Endothelial cell of umbilical vein (primary cell): ENCODE data around the gene TUBB1. TPM values are rescaled to one million over a fixed set of nuclear protein-coding genes. Genes with fewer than 3 reads are reported as not detected.

Experiments
- BruUV-seq: library from RNA; stranded (reverse); fragments of 400-500 nt; replicated peaks from 2 replicates; lab custom pipeline; 2021; lab: Mats Ljungman, UMichigan
- CTCF ChIA-PET: fragments of 300-600, 350-600 bp; sonication (Branson Sonifier 250); formaldehyde crosslinking; loops from one replicate; lab custom pipeline; 2021; ENCODE audit warnings: antibody characterized with exemption, inconsistent platforms; lab: Charles Lee
- POLR2A ChIA-PET: fragments of 300-600, 350-600 bp; sonication (Branson Sonifier 250); formaldehyde crosslinking; loops from one replicate; lab custom pipeline; 2021; ENCODE audit warnings: antibody characterized with exemption, inconsistent platforms; lab: Charles Lee
- DNase-seq: peaks from one replicate; pipeline ENCODE4 v3.0.0-alpha.2; 2011; ENCODE audit warnings: low read depth, low spot score
- FAIRE-seq: peaks from 2 replicates; lab custom pipeline; 2011; peaks lifted over from hg19 to GRCh38; lab: Jason Lieb, UNC
- H2AFZ ChIP-seq: 2 replicates; pipeline ENCODE4 v1.6.0; 2012; ENCODE audit warnings: low read depth, low read length, control low read depth, inconsistent platforms
- H3K27ac ChIP-seq: 2 replicates; pipeline ENCODE4 v1.5.1; 2011; ENCODE audit warnings: low read depth, mild to moderate bottlenecking, control low read depth, low read length, moderate library complexity; ENCODE audit not compliant: insufficient read depth
- H3K27me3 ChIP-seq, 2 experiments: 2 replicates each; pipeline versions ENCODE4 v1.6.0 to v1.6.1; 2011; ENCODE audit warnings: low read length in 2 of 2, mixed read lengths in 1 of 2; ENCODE audit not compliant: control insufficient read depth in 2 of 2, insufficient read depth in 2 of 2
- H3K36me3 ChIP-seq, 2 experiments: 2 replicates in 1 of 2; 3 replicates in 1 of 2; pipeline ENCODE4 v1.5.1; 2011; ENCODE audit warnings: low read length in 2 of 2, mild to moderate bottlenecking in 1 of 2, moderate library complexity in 1 of 2; ENCODE audit not compliant: control insufficient read depth in 2 of 2, insufficient read depth in 2 of 2; ENCODE audit errors: extremely low read depth in 1 of 2
- H3K4me1 ChIP-seq: 3 replicates; pipeline ENCODE4 v1.5.1; 2011; ENCODE audit warnings: mild to moderate bottlenecking, low read length; ENCODE audit not compliant: control insufficient read depth, insufficient read depth; ENCODE audit errors: extremely low read depth
- H3K4me2 ChIP-seq: 2 replicates; pipeline ENCODE4 v1.6.1; 2011; ENCODE audit warnings: low read length, control low read depth, mixed read lengths; ENCODE audit not compliant: insufficient read depth
- H3K4me3 ChIP-seq, 3 experiments: fragments of 200-600 bp in 1 of 3; sonication (generic), shearing (Covaris generic) in 1 of 3; replicated peaks in 1 of 3; 2 replicates each; pipeline ENCODE4 v1.5.1; 2011 to 2016; ENCODE audit warnings: control low read depth in 3 of 3, low read length in 3 of 3, mild to moderate bottlenecking in 2 of 3, inconsistent platforms in 1 of 3, low read depth in 1 of 3, moderate library complexity in 1 of 3; ENCODE audit not compliant: insufficient read depth in 1 of 3
- H3K79me2 ChIP-seq: 2 replicates; pipeline ENCODE4 v1.6.0; 2012; ENCODE audit warnings: low read length, inconsistent platforms; ENCODE audit not compliant: control insufficient read depth, insufficient read depth
- H3K9ac ChIP-seq: replicated peaks from 2 replicates; pipeline ENCODE3; 2011; ENCODE audit warnings: low read length, control low read depth; ENCODE audit not compliant: insufficient read depth; ENCODE audit errors: extremely low read depth
- H3K9me1 ChIP-seq: replicated peaks from 3 replicates; pipeline ENCODE4 v1.6.0; 2011; ENCODE audit warnings: mild to moderate bottlenecking, low read length; ENCODE audit not compliant: control insufficient read depth, insufficient read depth; ENCODE audit errors: extremely low read depth
- H3K9me3 ChIP-seq: replicated peaks from 2 replicates; pipeline ENCODE4 v1.5.1; 2012; ENCODE audit warnings: low read length, inconsistent platforms; ENCODE audit not compliant: control insufficient read depth, insufficient read depth
- H4K20me1 ChIP-seq: replicated peaks from 2 replicates; pipeline ENCODE3; 2011; ENCODE audit warnings: mild to moderate bottlenecking, low read length; ENCODE audit not compliant: control insufficient read depth, insufficient read depth; ENCODE audit errors: extremely low read depth
- CTCF ChIP-seq, 2 donors: IDR thresholded peaks; 1 replicate in 1 of 2; 2 replicates in 1 of 2; pipeline ENCODE4 v1.5.1; 2011; ENCODE audit warnings: low read length in 2 of 2, mild to moderate bottlenecking in 2 of 2, moderate library complexity in 2 of 2, control low read depth in 1 of 2, inconsistent platforms in 1 of 2, low read depth in 1 of 2; ENCODE audit not compliant: insufficient read depth in 1 of 2; ENCODE audit errors: extremely low read depth in 1 of 2
- EZH2 ChIP-seq: IDR thresholded peaks from 2 replicates; pipeline ENCODE4 v1.6.1; 2012; ENCODE audit warnings: borderline replicate concordance, low read depth, mild to moderate bottlenecking, moderate library complexity, low read length, inconsistent platforms; ENCODE audit not compliant: severe bottlenecking
- FOS ChIP-seq: IDR thresholded peaks from 2 replicates; pipeline ENCODE4 v1.6.1; 2011; ENCODE audit warnings: mild to moderate bottlenecking, low read length, moderate library complexity, borderline replicate concordance; ENCODE audit not compliant: insufficient read depth
- GATA2 ChIP-seq: IDR thresholded peaks from 2 replicates; pipeline ENCODE4 v1.7.0; 2011; ENCODE audit warnings: low read depth, mild to moderate bottlenecking, moderate library complexity, mixed read lengths, low read length; ENCODE audit not compliant: insufficient read length, insufficient read depth
- JUN ChIP-seq: IDR thresholded peaks from 2 replicates; pipeline ENCODE4 v1.6.1; 2011; ENCODE audit warnings: borderline replicate concordance, low read depth; ENCODE audit not compliant: insufficient read length, insufficient read depth
- MYC ChIP-seq: IDR thresholded peaks from one replicate; pipeline ENCODE4 v1.6.1; 2011; ENCODE audit warnings: mild to moderate bottlenecking, low read depth, low read length
- POLR2A ChIP-seq: IDR thresholded peaks from 2 replicates; pipeline ENCODE4 v1.6.1; 2012; ENCODE audit warnings: low read depth, mild to moderate bottlenecking, control low read depth, low read length
- POLR2AphosphoS5 ChIP-seq: IDR thresholded peaks from 2 replicates; pipeline ENCODE4 v1.6.1; 2012; ENCODE audit warnings: low read depth, mild to moderate bottlenecking, control low read depth, low read length, moderate library complexity; ENCODE audit not compliant: insufficient read depth
- dilution Hi-C: fragments of 300-500 bp; cut with MboI; formaldehyde crosslinking; loops from one replicate; pipeline ENCODE4 v1.15.0; 2019; ENCODE audit warnings: low sequenced_read_pairs; ENCODE audit not compliant: extremely low pct_ligation_motif_present
- intact Hi-C: fragments of 100-400 bp; cut with micrococcal nuclease; formaldehyde crosslinking; loops from one replicate; pipeline ENCODE4 v1.10.0; 2022
- polyA plus RNA-seq, 4 experiments: library from polyadenylated mRNA; depleted of rRNA in 3 of 4; stranded (reverse) in 3 of 4; unstranded in 1 of 4; fragments of >200 nt; gene quantifications; 2 replicates each; pipeline versions ENCODE4 v1.2.1 to v1.2.3, GENCODE V29; 2011 to 2012; ENCODE audit warnings: missing spikeins in 1 of 4
- total RNA-seq: library from RNA; stranded (reverse); gene quantifications from 2 replicates; pipeline ENCODE4 v1.2.3, GENCODE V29; 2021
- TF ChIP-seq, protein P1 (sequence below): IDR thresholded peaks from 2 replicates; pipeline ENCODE4 v1.6.1; 2011; ENCODE audit not compliant: insufficient read depth, insufficient read length

Gene TUBB1
- total and polyA plus RNA-seq, 2 donors (not counting 3 experiments of a cell fraction or from before 2014, with no cell fraction given): 0.04 TPM; not detected in 1

DNA sequence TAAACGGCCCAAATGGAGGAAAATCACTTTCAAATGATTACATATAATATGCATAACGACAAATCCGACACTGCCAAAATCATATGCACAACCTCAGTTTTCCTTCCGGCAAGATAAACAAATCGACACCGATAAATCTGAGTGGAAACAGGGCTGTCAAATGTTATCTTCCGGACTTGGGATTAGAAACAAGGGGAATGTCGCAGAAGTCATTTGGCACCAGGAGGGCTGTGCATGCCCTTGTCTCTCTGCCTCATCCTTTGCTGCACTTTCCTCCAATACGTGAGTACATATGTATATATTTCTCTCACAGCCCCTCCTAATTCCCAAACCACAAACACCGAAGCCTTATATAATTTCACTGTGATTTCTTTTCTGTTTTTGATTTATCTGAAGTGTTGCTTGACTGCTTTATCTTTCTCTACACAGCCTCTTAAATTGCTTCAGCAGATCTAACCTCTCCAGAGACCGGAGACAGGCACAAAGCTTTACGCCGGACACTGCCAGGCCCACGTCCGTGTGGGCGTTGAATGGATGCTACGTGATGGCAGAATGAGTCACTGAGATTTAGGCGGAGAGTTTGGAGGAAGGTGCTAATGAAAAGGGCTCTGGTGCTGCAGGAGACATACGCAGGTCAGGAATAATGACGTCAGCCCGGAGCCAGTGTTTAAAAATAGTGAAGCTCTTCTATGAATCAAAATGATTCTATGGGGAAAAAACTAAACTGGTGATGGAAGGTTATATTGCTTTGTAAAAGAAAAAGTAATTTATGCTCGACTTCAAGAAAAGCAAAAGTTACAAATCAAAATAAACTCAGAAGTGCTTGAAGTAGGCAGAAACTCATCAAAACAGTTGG, 44.4 kb downstream of the TUBB1 start:
- dilution Hi-C loops: no loop called here
- DNase-seq (peak; percentile 68), FAIRE-seq (peak; percentile 21)
- POLR2A ChIA-PET: interaction anchor here (0.9 kb wide), 1 partner anchor 20 kb away, joined by 3 read pairs; no protein-coding TSS in a partner anchor
- peak overlapping the region; percentile 36 for H3K27ac ChIP-seq
- TF ChIP-seq MYC (no peak), EZH2 (no peak), CTCF (IDR thresholded peaks at IDR 0.05; ENCODE audit: extremely low read depth in 1 of 2, insufficient read depth in 1 of 2, low read depth in 1 of 2, low read length in 2 of 2) (no peak), GATA2 (no peak), FOS (peak; percentile 61), JUN (peak; percentile 30), POLR2A (no peak), POLR2AphosphoS5 (no peak)
- TF ChIP-seq, protein P1, sequence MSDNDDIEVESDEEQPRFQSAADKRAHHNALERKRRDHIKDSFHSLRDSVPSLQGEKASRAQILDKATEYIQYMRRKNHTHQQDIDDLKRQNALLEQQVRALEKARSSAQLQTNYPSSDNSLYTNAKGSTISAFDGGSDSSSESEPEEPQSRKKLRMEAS: no peak
- H3K9me1 ChIP-seq: no peaks in the 10 kb centered on the region
- H3K27me3 ChIP-seq: peaks cover 2 to 20% of the 10 kb centered on the region in 2 experiments
- intact Hi-C loops: no loop called here
- H3K4me3 ChIP-seq: peak overlapping the region in 2 of 3 experiments; percentile 15 to 35
- no peaks in the 10 kb centered on the region for H4K20me1 ChIP-seq
- no peaks in the 10 kb centered on the region for H3K36me3 ChIP-seq
- H2AFZ ChIP-seq: peak overlapping the region; percentile 88
- BruUV-seq: no TSS peak
- H3K79me2 ChIP-seq: no peaks in the 10 kb centered on the region
- H3K4me2 ChIP-seq: peak overlapping the region; percentile 86
- no peak overlapping the region for H3K9ac ChIP-seq
- peaks cover 14% of the 10 kb centered on the region for H3K4me1 ChIP-seq
- CTCF ChIA-PET: interaction anchor here (0.9 to 2.1 kb wide), 2 partner anchors 19 to 24 kb away, joined by 3 to 10 read pairs; no protein-coding TSS in a partner anchor
- H3K9me3 ChIP-seq: no peaks in the 10 kb centered on the region
